ENCODE results near the gene OTUB1.

- no peak for TF ChIP-seq POLR2A (IDR thresholded peaks at IDR 0.05)
- no peak for TF ChIP-seq CTCF (IDR thresholded peaks at IDR 0.05)
Observed at GRCh38 chr11:64029773-64030172, 43.5 kb downstream of the OTUB1 start.

Data from right lobe of liver (tissue), 4 donors.